SK-N-SH treated with all-trans-retinoic acid at 6 μM for 48 hours (cell line): ENCODE results near the gene ADGRG1.

Experiments
- ARNTL ChIP-seq: fragments of 450-650 bp; formaldehyde crosslinking; IDR thresholded peaks from 2 replicates; pipeline ENCODE4 v1.5.0; 2020; ENCODE audit warnings: low read depth, mild to moderate bottlenecking, moderate library complexity, borderline replicate concordance
- CSDC2 ChIP-seq: fragments of 250-450 bp; sonication (Bioruptor Pico); IDR thresholded peaks from 2 replicates; pipeline ENCODE4 v1.5.0; 2020; ENCODE audit warnings: mild to moderate bottlenecking, moderate library complexity
- ISL1 ChIP-seq: fragments of 250-450 bp; sonication (Bioruptor Pico); IDR thresholded peaks from 2 replicates; pipeline ENCODE4 v2.1.2; 2022; ENCODE audit warnings: mild to moderate bottlenecking, moderate library complexity
- RARB ChIP-seq: fragments of 250-450 bp; sonication (Bioruptor Pico); IDR thresholded peaks from 2 replicates; pipeline ENCODE4 v1.8.0; 2021; ENCODE audit warnings: mild to moderate bottlenecking, moderate library complexity
- TSHZ2 ChIP-seq: fragments of 250-450 bp; sonication (Bioruptor Pico); IDR thresholded peaks from 2 replicates; pipeline ENCODE4 v1.5.0; 2020; ENCODE audit warnings: mild to moderate bottlenecking, moderate library complexity
- ZC3H10 ChIP-seq: fragments of 250-450 bp; sonication (Bioruptor Pico); IDR thresholded peaks from 2 replicates; pipeline ENCODE4 v1.5.1; 2021; ENCODE audit warnings: mild to moderate bottlenecking, moderate library complexity
- ZFP30 ChIP-seq: fragments of 450-650 bp; formaldehyde crosslinking; IDR thresholded peaks from 2 replicates; pipeline ENCODE4 v1.5.0; 2022; ENCODE audit warnings: mild to moderate bottlenecking, moderate library complexity
- ZNF565 ChIP-seq: fragments of 450-650 bp; formaldehyde crosslinking; conservative IDR thresholded peaks from 2 replicates; pipeline ENCODE4 v1.5.0; 2020; ENCODE audit warnings: low read depth, mild to moderate bottlenecking, moderate library complexity
- ZNF70 ChIP-seq: fragments of 450-650 bp; formaldehyde crosslinking; IDR thresholded peaks from 2 replicates; pipeline ENCODE4 v1.5.0; 2020; ENCODE audit warnings: mild to moderate bottlenecking, moderate library complexity
- TF ChIP-seq, protein P1 (sequence below): fragments of 250-450 bp; sonication (Bioruptor Pico); IDR thresholded peaks from 2 replicates; pipeline ENCODE4 v1.8.0; 2021; ENCODE audit warnings: low read depth, mild to moderate bottlenecking, moderate library complexity, borderline replicate concordance
- TF ChIP-seq, protein P2 (sequence below): fragments of 250-450 bp; sonication (Bioruptor Pico); IDR thresholded peaks from 2 replicates; pipeline ENCODE4 v1.8.0; 2020; ENCODE audit warnings: mild to moderate bottlenecking, moderate library complexity, borderline replicate concordance
- TF ChIP-seq, protein P3 (sequence below): fragments of 250-450 bp; sonication (Bioruptor Pico); IDR thresholded peaks from 2 replicates; pipeline ENCODE4 v1.5.1; 2020; ENCODE audit warnings: low read depth, mild to moderate bottlenecking, moderate library complexity

- TF ChIP-seq CSDC2 (CRISPR knock-in tag) (no peak), ZNF565 (CRISPR knock-in tag) (no peak), ISL1 (no peak), TSHZ2 (CRISPR knock-in tag) (no peak), ARNTL (CRISPR knock-in tag) (no peak), RARB (CRISPR knock-in tag) (no peak), ZNF70 (CRISPR knock-in tag) (no peak), ZC3H10 (CRISPR knock-in tag) (no peak), ZFP30 (CRISPR knock-in tag) (no peak)
- TF ChIP-seq, protein P1, sequence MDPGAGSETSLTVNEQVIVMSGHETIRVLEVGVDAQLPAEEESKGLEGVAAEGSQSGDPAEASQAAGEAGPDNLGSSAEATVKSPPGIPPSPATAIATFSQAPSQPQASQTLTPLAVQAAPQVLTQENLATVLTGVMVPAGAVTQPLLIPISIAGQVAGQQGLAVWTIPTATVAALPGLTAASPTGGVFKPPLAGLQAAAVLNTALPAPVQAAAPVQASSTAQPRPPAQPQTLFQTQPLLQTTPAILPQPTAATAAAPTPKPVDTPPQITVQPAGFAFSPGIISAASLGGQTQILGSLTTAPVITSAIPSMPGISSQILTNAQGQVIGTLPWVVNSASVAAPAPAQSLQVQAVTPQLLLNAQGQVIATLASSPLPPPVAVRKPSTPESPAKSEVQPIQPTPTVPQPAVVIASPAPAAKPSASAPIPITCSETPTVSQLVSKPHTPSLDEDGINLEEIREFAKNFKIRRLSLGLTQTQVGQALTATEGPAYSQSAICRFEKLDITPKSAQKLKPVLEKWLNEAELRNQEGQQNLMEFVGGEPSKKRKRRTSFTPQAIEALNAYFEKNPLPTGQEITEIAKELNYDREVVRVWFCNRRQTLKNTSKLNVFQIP (CRISPR knock-in tag) = no peak
- TF ChIP-seq, protein P2, sequence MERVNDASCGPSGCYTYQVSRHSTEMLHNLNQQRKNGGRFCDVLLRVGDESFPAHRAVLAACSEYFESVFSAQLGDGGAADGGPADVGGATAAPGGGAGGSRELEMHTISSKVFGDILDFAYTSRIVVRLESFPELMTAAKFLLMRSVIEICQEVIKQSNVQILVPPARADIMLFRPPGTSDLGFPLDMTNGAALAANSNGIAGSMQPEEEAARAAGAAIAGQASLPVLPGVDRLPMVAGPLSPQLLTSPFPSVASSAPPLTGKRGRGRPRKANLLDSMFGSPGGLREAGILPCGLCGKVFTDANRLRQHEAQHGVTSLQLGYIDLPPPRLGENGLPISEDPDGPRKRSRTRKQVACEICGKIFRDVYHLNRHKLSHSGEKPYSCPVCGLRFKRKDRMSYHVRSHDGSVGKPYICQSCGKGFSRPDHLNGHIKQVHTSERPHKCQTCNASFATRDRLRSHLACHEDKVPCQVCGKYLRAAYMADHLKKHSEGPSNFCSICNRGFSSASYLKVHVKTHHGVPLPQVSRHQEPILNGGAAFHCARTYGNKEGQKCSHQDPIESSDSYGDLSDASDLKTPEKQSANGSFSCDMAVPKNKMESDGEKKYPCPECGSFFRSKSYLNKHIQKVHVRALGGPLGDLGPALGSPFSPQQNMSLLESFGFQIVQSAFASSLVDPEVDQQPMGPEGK = no peak
- TF ChIP-seq, protein P3, sequence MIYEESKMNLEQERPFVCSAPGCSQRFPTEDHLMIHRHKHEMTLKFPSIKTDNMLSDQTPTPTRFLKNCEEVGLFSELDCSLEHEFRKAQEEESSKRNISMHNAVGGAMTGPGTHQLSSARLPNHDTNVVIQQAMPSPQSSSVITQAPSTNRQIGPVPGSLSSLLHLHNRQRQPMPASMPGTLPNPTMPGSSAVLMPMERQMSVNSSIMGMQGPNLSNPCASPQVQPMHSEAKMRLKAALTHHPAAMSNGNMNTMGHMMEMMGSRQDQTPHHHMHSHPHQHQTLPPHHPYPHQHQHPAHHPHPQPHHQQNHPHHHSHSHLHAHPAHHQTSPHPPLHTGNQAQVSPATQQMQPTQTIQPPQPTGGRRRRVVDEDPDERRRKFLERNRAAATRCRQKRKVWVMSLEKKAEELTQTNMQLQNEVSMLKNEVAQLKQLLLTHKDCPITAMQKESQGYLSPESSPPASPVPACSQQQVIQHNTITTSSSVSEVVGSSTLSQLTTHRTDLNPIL = no peak
Observed at GRCh38 chr16:57627184-57627871, 1.1 kb upstream of the ADGRG1 start.
